Stromal cell of bone marrow (primary cell): ENCODE data around the gene RUFY1.
"Not testable (repeated sequence)": the region's sequence is repeated elsewhere in the genome, so short reads cannot be mapped to it uniquely, and the experiment has no call there.

Source experiments
- DNase-seq: peaks from one replicate; pipeline ENCODE4 v3.0.0-alpha.2; 2012; ENCODE audit warnings: low read depth

RUFY1 gene, protein sequence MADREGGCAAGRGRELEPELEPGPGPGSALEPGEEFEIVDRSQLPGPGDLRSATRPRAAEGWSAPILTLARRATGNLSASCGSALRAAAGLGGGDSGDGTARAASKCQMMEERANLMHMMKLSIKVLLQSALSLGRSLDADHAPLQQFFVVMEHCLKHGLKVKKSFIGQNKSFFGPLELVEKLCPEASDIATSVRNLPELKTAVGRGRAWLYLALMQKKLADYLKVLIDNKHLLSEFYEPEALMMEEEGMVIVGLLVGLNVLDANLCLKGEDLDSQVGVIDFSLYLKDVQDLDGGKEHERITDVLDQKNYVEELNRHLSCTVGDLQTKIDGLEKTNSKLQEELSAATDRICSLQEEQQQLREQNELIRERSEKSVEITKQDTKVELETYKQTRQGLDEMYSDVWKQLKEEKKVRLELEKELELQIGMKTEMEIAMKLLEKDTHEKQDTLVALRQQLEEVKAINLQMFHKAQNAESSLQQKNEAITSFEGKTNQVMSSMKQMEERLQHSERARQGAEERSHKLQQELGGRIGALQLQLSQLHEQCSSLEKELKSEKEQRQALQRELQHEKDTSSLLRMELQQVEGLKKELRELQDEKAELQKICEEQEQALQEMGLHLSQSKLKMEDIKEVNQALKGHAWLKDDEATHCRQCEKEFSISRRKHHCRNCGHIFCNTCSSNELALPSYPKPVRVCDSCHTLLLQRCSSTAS

DNA sequence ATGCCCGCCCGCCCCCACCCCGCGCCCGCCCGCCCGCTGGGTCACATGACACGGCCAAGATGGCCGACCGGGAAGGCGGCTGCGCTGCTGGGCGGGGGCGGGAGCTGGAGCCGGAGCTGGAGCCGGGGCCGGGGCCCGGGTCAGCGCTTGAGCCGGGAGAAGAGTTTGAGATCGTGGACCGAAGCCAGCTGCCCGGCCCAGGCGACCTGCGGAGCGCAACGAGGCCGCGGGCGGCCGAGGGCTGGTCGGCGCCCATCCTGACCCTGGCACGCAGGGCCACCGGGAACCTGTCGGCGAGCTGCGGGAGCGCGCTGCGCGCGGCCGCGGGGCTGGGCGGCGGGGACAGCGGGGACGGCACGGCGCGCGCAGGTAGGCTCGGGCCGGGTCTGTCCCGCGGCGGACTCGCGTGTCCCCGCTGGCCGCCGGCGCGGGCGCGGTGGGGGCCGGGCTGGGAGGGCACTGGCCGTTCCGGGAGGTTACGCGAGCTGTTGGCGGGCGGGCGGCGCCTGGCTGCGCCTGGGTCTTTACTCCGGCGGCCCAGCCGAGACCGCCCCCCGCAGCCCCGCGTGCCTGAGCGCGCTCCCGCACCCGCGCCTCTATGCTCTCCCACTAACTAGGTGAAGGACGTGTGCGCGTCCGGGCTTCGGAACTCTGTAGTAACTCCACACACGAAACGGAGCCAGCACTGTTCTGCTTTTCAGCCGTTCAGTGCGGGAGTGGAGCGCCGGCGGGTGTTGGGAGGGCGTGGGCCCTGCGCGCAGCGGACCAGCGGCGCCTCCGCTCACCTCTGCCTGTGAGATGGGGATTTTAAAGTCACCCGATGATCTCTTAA lies at the start of gene RUFY1:
RUFY1 (plus strand) TSS at position 44 of the 832 bp plus-strand sequence; CDS start at position 60, 16 bp downstream.
- DNase-seq, result peak; percentile 54

DNA sequence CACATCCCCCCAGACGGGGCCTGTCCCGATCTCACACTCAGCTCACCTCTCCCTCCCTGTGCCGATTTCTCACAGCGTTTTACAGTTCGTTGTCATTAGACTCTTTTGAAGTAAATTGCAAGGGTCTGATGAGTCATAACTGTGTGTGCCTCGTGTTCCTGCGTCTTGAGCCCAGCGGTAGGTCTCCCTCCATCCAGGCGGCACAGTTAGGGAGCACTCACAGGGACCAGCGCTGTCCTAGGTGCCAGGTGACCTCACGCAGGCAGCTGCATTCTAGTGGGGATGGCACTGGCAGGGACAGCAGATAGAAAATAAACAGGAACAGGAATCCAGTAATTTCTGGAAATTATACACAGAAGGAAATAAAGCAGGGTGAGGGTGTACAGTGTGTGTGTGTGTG lies 48.4 kb upstream of the RUFY1 start:
- DNase-seq, result not testable (repeated sequence)

DNA sequence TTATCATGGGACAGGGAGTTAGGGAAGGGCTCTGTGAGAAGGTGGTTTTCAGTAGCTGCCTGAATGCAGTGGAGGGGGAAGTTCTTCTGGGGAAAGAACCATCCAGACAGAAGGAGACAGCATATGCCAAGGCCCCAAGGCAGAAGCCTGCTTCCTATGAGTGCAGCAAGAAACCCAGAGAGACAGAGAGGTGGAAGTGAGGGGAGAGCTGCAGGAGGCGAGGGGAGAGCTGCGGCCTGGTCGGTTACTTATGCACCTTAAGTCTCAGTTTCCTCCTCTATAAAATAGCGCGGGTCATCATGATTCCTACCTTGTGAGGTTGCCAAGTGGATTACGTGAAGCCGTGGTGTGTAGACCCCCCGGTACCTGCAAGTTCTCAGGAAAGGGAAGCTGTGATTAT lies 47.9 kb upstream of the RUFY1 start:
- DNase-seq, result not testable (repeated sequence)

DNA sequence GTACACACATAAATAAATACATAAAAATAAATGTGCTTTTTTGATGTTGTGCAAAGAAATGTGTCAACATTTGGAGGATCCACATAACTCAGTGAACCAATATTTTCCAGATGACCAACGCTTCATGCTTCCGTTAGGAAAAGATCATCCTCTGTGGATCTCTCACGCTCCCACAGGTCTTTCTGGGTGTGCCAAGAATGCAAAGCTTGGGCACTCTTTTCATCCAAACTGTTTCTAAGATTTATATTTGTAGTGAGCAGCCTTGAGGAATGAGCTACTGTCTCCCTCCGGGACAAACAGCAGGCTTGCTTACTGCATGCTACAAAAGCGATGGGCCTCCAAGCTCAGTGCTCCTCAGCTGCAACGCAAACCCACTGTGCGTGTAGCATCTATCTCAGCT lies 46.2 kb upstream of the RUFY1 start:
- no peak for DNase-seq

DNA sequence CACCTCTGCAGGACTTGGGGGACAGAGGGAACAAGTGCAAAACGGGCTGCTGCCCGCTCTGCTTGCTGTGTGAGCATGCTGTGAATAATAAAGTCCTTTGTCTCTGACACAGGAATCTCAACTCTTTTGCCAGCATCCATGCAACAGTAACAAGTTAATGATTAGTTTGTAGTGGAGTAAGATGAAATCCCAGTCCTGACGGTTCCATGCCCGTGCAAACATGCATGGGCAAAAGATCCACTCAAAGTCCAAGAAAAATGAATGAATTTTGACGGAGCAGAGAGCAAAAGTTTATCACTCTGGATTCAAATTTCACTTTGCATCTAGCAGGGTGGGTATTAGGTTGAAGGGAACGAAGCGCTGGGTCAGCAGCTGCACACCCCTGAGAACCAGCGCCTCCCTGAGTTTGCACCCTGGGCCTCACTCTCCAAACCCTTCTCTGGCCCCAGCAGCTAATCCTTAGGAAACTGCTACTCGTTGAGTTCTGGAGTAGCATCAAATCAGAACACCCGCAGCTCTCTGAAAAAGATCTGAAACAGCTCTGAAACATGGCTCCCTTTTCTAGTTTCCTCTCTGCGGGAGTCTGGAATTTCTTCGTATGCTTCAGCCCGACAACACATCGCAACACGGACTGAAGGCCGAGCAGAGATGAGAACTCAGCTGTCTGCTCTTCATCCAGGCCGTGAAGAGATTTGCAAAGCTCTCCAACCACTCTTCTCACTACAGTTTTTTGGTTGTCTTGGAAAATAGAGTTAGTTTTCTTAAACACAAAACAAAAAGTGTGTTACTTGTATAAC lies 45.6 kb upstream of the RUFY1 start:
- DNase-seq, result no peak

DNA sequence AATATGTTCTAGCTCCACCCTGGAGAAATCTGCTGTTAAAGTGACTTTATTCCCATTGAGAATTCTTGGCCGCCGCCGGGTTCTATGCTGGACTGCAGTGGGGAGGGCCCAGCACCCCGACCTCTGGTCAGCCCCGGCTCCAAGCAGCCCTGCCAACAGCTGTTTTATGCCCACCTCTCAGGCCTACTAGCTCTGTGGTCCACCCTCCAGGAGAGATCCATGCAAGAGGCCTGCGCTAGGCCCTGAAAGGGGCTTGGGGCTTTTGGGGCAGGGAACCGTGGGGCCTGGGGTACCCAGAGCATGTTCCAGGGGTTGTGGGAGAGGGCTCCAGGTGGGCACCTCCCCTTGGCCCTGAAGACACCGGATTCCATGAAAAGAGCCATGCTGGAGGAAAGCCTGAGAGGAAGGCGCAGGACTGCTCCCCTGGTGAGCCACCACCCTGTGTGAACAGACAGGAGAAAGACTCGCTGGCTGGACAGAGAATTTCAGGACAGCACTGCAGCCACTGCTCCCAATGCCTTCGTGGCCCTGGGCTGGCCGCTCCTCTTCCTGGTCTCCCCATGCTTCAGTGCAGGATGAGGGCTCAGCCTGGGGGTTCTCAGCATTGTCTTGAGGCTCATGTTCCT lies 44.6 kb upstream of the RUFY1 start:
- no peak for DNase-seq

DNA sequence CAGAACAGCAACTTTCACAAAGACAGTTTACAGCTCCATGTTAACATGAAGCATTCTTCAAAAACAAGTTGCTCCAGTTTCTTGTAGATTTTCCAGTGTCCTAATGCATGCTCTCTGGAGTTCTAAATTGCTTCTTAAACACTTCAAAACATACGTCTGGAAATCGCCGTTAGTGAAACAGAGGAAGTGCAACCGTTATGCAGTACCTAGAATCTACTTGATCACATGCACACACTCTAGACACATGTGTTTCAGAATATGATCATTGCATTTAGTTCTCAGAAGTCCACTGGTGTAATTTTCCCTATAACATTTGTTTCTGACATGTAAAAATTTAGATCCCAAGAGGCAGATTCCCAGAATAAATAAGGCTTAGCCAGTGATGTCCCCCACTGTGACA lies 41.1 kb upstream of the RUFY1 start:
- no peak for DNase-seq

DNA sequence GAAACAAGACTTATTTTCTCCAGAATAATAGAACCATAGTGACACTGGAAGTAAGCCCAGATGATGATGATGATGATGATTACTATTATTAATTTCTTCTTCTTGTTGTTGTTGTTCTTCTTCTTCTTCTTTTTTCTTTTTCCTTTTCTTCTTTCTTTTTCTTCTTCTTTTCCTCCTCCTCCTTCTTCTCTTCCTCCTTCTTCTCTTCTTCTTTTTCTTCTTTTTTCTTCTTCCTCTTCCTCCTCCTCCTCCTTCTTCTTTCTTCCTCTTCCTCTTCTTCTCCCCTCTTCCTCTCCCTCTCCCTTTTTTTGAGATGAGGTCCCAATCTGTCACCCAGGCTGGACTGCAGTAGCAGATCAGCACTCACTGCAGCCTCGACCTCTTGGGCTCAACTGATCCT lies 40.5 kb upstream of the RUFY1 start:
- DNase-seq, result no peak

DNA sequence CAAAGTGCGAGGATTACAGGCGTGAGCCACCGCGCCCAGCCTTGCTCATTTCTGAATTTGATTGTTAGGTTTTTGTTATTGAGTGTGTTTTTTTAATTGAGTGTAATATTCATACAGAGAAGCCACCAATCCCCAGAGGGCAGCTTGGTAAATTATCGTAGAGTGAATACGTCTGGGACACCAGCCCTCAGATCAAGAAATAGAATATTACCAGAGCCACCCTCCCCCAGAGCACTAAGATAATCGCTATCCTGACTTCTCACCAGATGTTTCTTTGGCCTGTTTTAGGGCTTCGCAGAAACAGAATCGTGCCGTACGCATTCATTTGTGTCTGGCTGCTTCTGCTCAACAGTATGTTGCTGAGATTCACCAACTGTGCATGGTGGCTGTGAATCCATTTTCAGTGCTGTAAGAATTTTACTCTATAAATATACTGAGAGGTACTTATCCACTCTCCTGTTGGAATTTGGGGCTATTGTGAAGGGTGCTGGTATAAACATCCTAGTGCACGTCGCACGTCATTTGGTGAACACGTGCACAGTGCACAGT lies 37.8 kb upstream of the RUFY1 start:
- DNase-seq, result no peak

DNA sequence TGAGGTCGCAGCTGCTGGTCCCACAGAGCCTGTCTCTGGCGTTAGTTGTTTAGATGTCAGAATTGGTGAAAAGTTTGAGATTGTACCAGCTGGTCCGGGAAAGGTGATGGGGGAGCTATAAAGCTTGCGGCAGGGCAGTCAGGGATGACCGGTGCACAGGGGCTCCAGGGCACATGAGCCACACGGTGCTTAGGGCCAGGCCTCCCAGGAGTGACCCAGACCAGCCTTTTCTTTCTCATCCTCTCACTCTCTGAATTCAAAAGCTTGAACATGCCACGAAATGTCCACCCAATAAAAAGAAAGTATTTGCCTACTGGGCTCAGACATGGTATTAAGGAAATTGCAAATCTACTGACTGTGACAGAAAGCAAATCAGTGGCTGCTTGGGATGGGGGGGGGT lies 34.9 kb upstream of the RUFY1 start:
- not testable (repeated sequence) for DNase-seq

DNA sequence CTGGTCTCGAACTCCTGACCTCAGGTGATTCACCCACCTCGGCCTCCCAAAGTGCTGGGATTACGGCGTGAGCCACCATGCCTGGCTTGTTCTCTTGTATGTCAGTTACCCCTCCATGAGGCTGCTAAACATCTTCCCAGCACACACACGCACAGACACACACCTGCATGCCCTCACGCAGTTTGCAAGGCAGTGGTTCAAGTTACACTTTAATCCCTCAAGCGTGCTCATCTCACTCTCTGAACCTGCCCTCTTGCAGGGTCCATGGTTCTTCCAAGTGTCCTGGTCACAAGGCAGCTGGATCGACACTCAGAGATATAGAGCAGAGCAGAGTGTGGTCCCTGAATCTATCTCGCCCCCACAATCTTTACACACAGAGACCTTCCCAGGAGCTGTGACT lies 34.1 kb upstream of the RUFY1 start:
- no peak for DNase-seq

DNA sequence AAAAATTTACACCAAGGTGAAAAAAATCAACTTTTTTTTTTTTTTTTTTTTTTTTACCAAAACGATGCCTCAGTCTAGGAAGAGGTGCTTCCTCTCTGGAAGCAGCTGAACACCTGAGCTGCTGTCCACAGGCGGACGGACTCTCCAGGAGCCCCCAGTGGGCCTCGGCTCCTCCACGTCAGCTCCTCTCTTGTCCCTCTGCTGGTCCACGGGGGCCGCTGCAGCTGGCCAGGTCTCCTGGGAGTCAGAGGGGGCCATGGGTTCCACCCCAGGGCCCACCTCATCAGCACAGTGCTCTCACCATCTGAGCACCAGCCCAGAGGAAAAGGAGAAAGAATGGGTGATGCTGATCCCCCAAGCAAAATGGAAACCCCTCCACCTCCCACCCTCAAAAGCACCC lies 32.6 kb upstream of the RUFY1 start:
- DNase-seq, result not testable (repeated sequence)

DNA sequence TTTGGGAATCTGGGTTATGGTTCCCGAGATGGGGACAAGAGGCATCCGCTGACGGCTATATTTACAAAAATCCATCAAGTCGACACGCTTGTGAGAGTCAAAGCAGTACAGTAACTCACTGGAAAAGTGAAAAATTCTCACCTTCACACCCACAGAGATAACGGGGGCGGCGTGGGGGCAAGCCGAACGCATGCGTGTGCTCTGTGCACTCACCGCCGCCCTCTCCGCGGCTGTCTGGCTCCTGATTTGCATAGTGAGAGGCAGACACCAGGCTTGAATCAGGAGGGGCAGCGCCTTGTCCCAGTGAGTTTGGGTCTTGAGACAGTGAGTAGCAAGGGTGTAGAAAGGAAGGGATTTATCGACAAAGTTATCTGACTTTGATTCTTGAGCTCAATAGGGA lies 32.0 kb upstream of the RUFY1 start:
- DNase-seq, result not testable (repeated sequence)

DNA sequence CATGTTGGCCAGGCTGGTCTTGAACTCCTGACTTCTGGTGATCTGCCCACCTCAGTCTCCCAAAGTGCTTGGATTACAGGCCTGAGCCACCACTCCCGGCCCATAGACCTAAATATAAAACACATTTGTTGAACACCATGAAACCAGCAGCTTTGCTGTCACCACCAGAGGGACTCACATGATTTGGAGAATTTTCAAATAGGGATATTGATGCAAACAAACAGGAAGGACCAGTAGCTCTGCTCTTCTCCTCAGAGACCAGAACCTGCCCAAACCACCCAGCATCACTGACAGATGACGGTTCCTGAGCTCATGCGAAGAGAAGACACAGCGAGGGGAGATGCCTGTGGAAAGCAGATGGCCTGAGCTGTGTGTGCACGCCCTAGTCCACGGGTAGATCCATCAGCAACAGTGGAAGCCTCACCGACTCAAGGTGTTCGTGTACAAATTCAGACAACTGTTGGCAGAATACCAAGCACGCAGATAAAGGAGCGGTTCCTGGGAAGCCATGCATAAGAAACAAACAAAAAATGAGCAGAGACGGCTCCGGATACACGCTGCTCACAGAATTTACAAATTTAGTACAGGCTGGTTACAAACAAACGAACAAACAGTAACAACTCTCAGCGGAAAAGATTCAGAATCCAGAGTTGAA lies 30.8 kb upstream of the RUFY1 start:
- not testable (repeated sequence) for DNase-seq

DNA sequence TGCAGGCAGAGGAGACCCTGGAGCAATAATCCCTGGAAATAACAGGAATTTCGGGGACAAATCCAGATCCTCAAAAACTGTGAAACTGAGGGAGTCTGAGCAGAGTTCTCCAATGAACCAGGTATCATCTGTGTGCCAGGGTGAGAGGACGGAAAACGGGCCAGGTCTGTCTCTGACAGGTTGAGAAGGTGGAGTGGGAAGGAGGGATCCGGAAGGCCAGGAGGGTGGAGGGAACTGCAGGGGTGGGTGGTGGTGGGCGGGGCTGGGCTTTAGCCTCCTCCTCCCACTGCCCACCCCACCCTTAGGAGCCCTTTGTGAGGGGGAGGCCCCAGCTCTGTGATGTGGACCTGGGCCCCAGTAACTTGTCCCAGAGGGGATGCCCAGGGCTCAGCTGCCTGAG lies 28.2 kb upstream of the RUFY1 start:
- not testable (repeated sequence) for DNase-seq

DNA sequence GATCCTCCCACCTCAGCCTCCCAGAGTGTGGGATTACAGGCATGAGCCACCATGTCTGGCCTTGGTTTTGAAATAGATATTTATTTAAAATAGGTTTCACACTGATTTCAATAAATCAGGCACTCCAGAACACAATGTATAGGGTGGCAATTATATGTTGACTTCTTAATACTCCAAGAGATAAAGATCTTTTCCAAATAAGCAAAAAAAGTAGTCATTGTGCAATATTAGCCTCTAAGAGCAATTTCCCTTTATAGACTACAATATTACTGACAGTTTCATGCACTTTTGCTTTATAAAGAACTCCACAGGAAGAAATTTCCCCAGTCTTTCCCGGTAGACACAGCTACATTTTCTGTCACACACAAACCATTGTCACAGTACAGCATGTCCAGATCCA lies 23.4 kb upstream of the RUFY1 start:
- DNase-seq, result no peak

DNA sequence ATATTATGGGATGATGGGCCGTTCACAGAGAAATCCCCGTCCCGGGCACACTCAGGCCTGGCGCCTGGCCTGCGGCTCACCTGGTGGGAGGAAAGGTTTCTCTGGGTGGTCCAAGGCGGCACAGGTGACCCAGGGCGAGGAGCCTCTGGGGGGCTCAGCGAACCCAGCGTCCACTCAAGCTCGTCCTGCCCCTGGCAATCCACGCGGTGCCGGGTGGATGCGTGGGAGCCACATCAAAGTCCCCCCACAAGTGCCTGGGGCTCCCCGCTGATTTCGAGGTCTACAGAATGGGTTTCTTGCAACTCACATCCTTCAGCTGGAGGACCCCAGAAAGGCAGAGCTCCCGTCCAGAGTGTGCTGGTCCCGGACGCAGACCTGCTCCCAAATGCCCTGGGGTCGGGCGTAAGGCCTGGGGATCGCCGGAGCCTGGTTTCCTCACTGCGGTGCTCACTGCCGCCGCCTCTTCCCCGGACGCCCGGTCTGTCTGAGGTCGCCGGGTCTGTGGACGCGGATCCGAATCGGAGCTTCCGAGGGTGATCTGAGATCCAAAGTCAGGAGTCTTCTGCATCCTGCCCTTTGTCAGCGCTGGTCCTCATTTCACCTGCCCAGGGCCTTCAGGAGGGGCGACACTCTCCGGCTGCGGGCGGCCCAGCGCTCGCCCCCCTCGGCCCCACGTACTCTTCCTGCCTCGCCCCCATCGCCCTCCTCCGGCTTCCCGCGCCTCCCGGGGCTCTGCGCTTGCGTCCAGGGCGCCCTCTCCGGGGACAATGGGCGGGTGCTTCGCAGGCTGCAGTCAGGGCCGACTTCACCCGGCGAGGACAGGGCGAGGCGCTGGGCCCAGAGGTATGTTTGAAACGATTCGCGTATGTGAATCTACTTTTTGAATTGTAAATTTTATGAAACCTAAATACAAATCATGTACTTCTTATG lies 20.0 kb upstream of the RUFY1 start:
- DNase-seq, result no peak

DNA sequence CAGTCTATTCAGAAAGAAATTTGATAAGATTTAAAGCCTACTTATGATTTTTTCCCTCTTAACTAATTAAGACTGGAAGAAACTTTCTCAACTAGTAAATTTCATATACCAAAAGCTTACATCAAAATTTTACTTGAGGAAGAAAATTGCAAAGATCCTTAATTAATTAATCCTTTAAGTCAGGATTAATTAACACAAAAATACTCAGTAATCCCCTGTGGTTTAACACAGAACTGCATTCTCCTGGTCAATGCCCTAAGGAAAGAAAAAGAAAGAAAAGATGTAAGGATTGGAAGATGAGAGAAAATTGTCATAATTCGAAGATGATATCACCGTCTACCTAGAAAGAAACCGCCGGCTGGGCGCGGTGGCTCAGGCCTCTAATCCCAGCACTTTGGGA lies 17.3 kb upstream of the RUFY1 start:
- no peak for DNase-seq

DNA sequence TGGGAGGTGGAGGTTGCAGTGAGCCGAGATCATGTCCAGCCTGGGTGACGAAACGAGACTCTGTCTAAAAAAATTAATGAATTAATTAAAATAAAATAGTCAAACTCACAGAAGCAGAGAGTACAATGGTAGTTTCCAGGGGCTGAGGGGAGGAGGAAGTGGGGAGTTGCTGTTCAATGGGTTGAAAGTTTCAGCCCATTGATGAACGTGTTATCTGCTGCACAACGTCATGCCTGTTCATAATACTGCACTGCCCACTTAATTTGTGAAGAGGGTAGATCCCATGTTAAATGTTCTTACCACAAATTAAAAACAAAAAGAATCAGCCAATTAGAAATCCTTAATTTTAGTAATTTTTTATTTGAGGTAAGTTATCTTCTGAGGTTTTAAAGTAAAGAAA lies 16.4 kb upstream of the RUFY1 start:
- no peak for DNase-seq
